Measurements from ENCODE around the gene ASTE1. TPM values are rescaled to one million over a fixed set of nuclear protein-coding genes. Genes with fewer than 3 reads are reported as not detected.
"Not testable (repeated sequence)": the region's sequence is repeated elsewhere in the genome, so short reads cannot be mapped to it uniquely, and the experiment has no call there.

Gene ASTE1
- total RNA-seq, 1 donor from 2014 or later: 4.2 TPM

GRCh38 chr3:131008326-131008725, 18.3 kb downstream of the ASTE1 start:
- no peak for DNase-seq (ENCODE audit: low read depth in 2 of 2)

- no peak for DNase-seq (ENCODE audit: low read depth in 2 of 2)
Observed at GRCh38 chr3:131007782-131008181, 18.8 kb downstream of the ASTE1 start.

GRCh38 chr3:131007256-131007655, 19.4 kb downstream of the ASTE1 start:
- no peak for DNase-seq (ENCODE audit: low read depth in 2 of 2)

- no peak for DNase-seq (ENCODE audit: low read depth in 2 of 2)
Observed at GRCh38 chr3:131004603-131005002, 22.0 kb downstream of the ASTE1 start.

GRCh38 chr3:131001071-131001470, 25.6 kb downstream of the ASTE1 start:
- DNase-seq (ENCODE audit: low read depth in 2 of 2): no peak

DNA sequence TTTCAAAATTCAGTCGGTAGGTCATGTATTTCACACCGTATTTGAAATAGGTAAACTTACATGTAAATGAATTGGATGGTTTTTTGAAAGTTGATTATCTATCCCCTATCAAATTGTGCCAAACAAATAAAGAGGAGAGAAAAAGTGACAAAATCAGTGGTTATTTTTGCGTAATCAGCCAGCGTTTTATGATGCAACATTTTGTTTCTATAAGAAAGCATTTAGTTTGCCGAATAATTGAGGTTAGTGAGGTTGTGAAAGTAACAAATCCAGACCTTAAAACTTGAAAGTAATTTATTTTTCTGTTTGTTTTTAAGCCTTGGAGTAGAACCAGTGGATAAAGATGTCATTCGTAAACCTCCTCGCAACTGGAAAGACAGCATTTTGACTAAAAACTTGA, 29.3 kb downstream of the ASTE1 start:
- no peak for DNase-seq (ENCODE audit: low read depth in 2 of 2)

GRCh38 chr3:130992344-130992743, 34.3 kb downstream of the ASTE1 start:
- DNase-seq (ENCODE audit: low read depth in 2 of 2): no peak

DNA sequence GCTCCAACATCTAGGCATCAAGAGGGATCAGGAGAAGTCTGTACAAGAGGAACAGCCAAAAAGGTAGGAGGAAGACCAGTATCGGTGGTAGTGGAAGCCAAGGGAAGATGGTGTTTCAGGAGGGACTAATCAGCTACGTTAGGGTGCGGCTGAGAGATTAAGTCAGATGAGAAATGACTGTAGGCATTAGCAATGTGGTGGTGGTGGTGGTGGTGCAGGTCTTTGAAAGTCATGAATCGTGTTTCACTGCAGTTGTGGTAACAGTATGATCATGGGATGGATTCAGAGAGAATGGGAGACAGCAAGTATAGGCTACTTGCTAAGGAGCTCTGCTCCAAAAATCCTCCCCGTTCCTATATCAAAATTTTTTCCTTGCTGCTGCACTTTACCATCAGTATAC, 35.5 kb downstream of the ASTE1 start:
- DNase-seq (ENCODE audit: low read depth in 2 of 2): no peak

GRCh38 chr3:130990282-130990681, 36.3 kb downstream of the ASTE1 start:
- no peak for DNase-seq (ENCODE audit: low read depth in 2 of 2)

DNA sequence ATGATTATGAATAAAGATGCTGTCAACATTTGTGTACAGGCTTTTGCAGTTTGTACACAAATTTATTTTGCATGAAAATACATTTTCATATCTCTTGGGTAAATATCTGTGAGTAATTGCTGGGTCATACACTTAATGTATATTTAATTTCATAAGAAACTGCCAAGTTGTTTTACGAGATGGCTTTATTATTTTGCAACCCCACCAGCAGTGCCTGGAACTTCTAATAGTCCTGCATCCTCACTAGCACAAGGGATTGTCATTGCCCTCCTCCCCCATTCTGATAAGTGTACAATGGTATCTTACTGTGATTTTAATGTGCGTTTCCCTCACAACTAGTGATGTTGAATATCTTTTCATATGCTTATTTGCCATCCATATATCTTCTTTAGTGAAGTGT, 45.2 kb downstream of the ASTE1 start:
- no peak for DNase-seq (ENCODE audit: low read depth in 2 of 2)

DNA sequence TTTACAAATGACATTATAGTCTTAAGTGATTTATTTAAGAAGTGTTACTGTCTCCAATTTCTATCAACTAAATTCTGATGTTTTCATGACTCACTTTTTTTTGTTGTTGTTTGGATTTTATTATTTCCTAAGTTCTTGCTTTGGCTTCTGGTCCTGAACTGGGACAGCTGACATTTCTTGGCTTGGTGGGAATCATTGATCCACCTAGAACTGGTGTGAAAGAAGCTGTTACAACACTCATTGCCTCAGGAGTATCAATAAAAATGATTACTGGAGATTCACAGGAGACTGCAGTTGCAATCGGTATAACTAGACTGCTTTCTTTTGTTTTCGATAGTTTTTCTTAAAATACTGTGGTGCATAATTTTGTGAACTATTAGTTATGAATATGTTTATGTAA, 47.5 kb downstream of the ASTE1 start:
- DNase-seq (ENCODE audit: low read depth in 2 of 2): no peak

- no peak for DNase-seq (ENCODE audit: low read depth in 2 of 2)
Observed at GRCh38 chr3:130976706-130977105, 49.9 kb downstream of the ASTE1 start.

DNA sequence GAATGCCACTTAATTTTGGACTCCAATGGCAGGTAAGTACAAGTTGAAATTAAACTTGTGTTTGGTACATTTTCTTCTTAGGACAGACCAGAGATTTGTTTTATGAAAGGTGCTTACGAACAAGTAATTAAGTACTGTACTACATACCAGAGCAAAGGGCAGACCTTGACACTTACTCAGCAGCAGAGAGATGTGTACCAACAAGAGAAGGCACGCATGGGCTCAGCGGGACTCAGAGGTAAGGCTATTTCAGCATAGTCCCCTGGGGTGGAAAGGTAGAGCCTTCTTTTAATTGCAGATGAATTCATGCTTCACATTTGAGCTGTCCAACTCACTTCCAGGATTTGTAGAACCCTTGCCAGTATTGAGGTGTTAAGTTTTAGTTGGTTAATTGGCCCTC, 51.4 kb downstream of the ASTE1 start:
- DNase-seq (ENCODE audit: low read depth in 2 of 2): no peak

DNA sequence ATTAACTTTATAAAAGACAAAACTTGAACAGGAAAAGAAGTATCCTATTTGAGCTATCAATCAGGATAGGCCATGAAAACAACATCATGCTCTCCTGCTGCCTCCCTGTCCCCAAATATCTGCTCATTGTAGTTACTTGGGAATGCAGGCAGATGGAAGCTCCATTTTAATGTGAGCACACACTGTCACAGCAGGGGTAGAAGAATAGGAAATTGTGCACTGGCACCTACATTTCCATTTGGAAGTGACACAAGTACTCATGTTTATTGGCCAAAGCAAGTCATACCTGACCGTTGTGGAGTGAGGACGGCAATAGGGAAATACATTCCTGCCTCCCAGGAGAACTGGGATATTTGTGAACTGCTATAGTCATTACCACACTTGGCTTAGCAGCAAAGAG, 52.4 kb downstream of the ASTE1 start:
- DNase-seq (ENCODE audit: low read depth in 2 of 2): no peak

DNA sequence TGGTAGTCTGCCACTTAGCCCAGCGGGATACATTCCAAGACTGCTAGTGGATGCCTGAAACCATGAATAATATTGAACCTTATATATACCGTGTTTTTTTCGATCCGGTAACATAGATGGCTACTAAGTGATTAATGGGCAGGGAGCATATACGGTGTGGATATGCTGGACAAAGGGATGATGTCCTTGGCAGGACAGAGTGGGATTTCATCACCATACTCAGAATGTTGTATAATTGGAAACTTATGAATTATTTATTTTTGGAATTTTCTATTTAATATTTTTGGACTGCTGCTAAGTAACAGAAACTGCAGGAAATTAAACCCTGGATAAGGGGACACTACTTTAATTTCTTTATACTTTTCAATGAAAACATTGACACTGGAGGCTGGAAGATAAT, 53.2 kb downstream of the ASTE1 start:
- DNase-seq (ENCODE audit: low read depth in 2 of 2): no peak

GRCh38 chr3:130972592-130972991, 54.0 kb downstream of the ASTE1 start:
- DNase-seq (ENCODE audit: low read depth in 2 of 2): not testable (repeated sequence)

DNA sequence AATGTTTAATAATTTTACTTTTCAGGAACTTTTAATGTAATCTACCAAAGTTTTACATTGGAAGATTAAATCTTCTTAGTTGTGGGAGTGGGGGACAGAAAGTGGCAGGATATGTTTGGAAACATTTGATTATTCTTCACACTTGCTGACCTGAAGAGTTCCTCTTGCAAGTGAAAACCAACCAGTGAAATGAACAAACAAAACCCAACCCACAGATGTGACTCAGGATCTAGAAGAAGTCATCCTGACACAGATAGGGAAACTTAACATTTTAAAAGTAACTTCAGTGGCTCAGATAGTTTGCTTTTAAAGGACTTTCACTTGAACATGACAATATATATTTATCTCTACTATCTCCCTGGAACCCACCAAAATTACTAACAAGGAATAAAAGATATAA, 55.4 kb downstream of the ASTE1 start:
- DNase-seq (ENCODE audit: low read depth in 2 of 2): no peak

- no peak for DNase-seq (ENCODE audit: low read depth in 2 of 2)
Observed at GRCh38 chr3:130969621-130970020, 57.0 kb downstream of the ASTE1 start.

DNA sequence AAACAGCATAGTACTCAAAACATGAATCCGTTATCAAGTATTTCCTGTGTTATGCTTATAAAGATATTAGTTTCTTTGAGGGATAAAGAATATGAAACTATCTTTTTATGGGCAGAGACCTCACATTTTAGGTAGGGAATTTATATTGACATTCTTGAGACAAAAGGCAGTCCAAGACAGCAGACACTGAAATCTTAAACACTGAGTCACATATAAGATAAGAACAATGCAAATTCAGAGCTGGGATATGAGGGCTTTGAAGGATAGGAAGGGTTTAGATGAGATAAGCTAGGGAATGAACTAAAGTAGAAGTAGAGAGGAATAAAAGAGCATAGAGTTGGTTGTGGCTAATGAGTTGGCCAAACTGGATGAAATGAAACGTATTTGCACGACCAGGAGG, 58.4 kb downstream of the ASTE1 start:
- peak in 1 of 2 donors; percentile 10 for DNase-seq (ENCODE audit: low read depth in 2 of 2)

GRCh38 chr3:130967281-130967680, 59.3 kb downstream of the ASTE1 start:
- no peak for DNase-seq (ENCODE audit: low read depth in 2 of 2)

DNA sequence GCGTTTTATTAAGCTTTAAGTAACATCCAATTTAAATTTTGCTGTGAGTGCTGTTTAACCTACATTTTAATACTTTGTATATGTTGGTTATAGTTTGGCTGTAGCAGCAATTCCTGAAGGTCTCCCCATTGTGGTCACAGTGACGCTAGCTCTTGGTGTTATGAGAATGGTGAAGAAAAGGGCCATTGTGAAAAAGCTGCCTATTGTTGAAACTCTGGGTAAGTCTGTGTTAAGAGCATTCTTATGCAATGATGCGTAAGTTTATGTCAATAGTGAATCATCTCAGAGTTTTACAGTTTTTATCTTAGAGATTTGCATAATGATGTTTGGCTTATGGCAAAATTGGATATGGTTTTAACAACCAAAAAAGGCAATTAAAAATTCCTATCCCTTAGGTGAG, 62.7 kb downstream of the ASTE1 start:
- peak in 1 of 2 donors; percentile 29 for DNase-seq (ENCODE audit: low read depth in 2 of 2)
